Effector memory CD8-positive, alpha-beta T cell (primary cell): ENCODE results near the gene SAMD8.
"Not testable (repeated sequence)": the region's sequence is repeated elsewhere in the genome, so short reads cannot be mapped to it uniquely, and the experiment has no call there.

Experiments used
- ATAC-seq: fragments of 150-1000 bp; cut with Tn5 transposase; replicated peaks from 2 replicates; pipeline ENCODE4 v1.10.0; 2021; ENCODE audit warnings: mild to moderate bottlenecking, moderate library complexity
- DNase-seq, 3 experiments: peaks; one replicate each; pipeline ENCODE4 v3.0.0; 2021
- H3K27ac Mint-ChIP-seq, 2 donors: one replicate each; pipeline ENCODE4 v1.8.0; 2022; ENCODE audit warnings: mild to moderate bottlenecking in 2 of 2, mixed read lengths in 2 of 2, moderate library complexity in 2 of 2
- H3K27me3 Mint-ChIP-seq, 2 donors: one replicate each; pipeline ENCODE4 v1.8.0; 2022; ENCODE audit warnings: mixed read lengths in 2 of 2
- H3K36me3 Mint-ChIP-seq: one replicate; pipeline ENCODE4 v1.8.0; 2022; ENCODE audit warnings: mild to moderate bottlenecking, moderate library complexity, mixed read lengths; ENCODE audit not compliant: insufficient read depth
- H3K4me1 Mint-ChIP-seq, 2 donors: one replicate each; pipeline ENCODE4 v1.8.0; 2022; ENCODE audit warnings: low read depth in 2 of 2, mixed read lengths in 2 of 2
- H3K4me3 Mint-ChIP-seq, 2 donors: one replicate each; pipeline ENCODE4 v1.8.0; 2022; ENCODE audit warnings: mild to moderate bottlenecking in 2 of 2, mixed read lengths in 2 of 2, moderate library complexity in 2 of 2
- H3K9me3 Mint-ChIP-seq, 2 donors: one replicate each; pipeline ENCODE4 v1.8.0; 2022; ENCODE audit warnings: mixed read lengths in 2 of 2

Gene SAMD8

GRCh38 chr10:75189266-75190096 is 78.0 kb downstream of the SAMD8 start:
- no peak overlapping the region for H3K4me3 Mint-ChIP-seq
- H3K36me3 Mint-ChIP-seq: no peaks in the 10 kb centered on the region
- ATAC-seq (no peak), DNase-seq (no peak)
- peaks cover 3 to 6% of the 10 kb centered on the region in 2 donors for H3K4me1 Mint-ChIP-seq
- no peaks in the 10 kb centered on the region for H3K27me3 Mint-ChIP-seq
- peak overlapping the region in 1 of 2 donors; percentile 55 for H3K27ac Mint-ChIP-seq
- no peaks in the 10 kb centered on the region for H3K9me3 Mint-ChIP-seq

- no peaks in the 10 kb centered on the region for H3K9me3 Mint-ChIP-seq
- no peak overlapping the region for H3K27ac Mint-ChIP-seq
- no peak overlapping the region for H3K4me3 Mint-ChIP-seq
- H3K4me1 Mint-ChIP-seq: peaks cover 3 to 6% of the 10 kb centered on the region in 2 donors
- no peaks in the 10 kb centered on the region for H3K27me3 Mint-ChIP-seq
- ATAC-seq (no peak), DNase-seq (no peak)
- no peaks in the 10 kb centered on the region for H3K36me3 Mint-ChIP-seq
Observed at GRCh38 chr10:75191821-75192568, 80.5 kb downstream of the SAMD8 start.

GRCh38 chr10:75194625-75195024 is 83.2 kb downstream of the SAMD8 start:
- not testable (repeated sequence) for H3K27ac Mint-ChIP-seq, H3K4me3 Mint-ChIP-seq, DNase-seq, H3K9me3 Mint-ChIP-seq, H3K27me3 Mint-ChIP-seq, H3K4me1 Mint-ChIP-seq, H3K36me3 Mint-ChIP-seq, ATAC-seq

GRCh38 chr10:75195035-75195763 is 83.7 kb downstream of the SAMD8 start:
- no peak for ATAC-seq
- H3K27me3 Mint-ChIP-seq: no peaks in the 10 kb centered on the region

GRCh38 chr10:75197066-75197465 is 85.6 kb downstream of the SAMD8 start:
- Mint-ChIP-seq H3K9me3 (no peaks in the 10 kb centered on the region), H3K4me1 (no peaks in the 10 kb centered on the region), H3K27me3 (no peaks in the 10 kb centered on the region), H3K36me3 (no peaks in the 10 kb centered on the region), H3K4me3 (no peak overlapping the region), H3K27ac (no peak overlapping the region)
- ATAC-seq (no peak), DNase-seq (no peak)

More at GRCh38 chr10:75195035-75195763, 83.7 kb downstream of the SAMD8 start:
- H3K27ac Mint-ChIP-seq: no peak overlapping the region
- no peaks in the 10 kb centered on the region for H3K4me1 Mint-ChIP-seq
- H3K9me3 Mint-ChIP-seq: no peaks in the 10 kb centered on the region
- no peaks in the 10 kb centered on the region for H3K36me3 Mint-ChIP-seq
- no peak for DNase-seq
- no peak overlapping the region for H3K4me3 Mint-ChIP-seq

- H3K4me3 Mint-ChIP-seq: no peak overlapping the region
- H3K36me3 Mint-ChIP-seq: no peaks in the 10 kb centered on the region
- ATAC-seq (no peak), DNase-seq (no peak)
- no peaks in the 10 kb centered on the region for H3K27me3 Mint-ChIP-seq
- no peaks in the 10 kb centered on the region for H3K4me1 Mint-ChIP-seq
- H3K27ac Mint-ChIP-seq: no peak overlapping the region
- H3K9me3 Mint-ChIP-seq: no peaks in the 10 kb centered on the region
Observed at GRCh38 chr10:75197906-75198305, 86.5 kb downstream of the SAMD8 start.

- DNase-seq, H3K4me1 Mint-ChIP-seq, H3K9me3 Mint-ChIP-seq, H3K27ac Mint-ChIP-seq, ATAC-seq, H3K27me3 Mint-ChIP-seq, H3K4me3 Mint-ChIP-seq, H3K36me3 Mint-ChIP-seq: not testable (repeated sequence)
Observed at GRCh38 chr10:75199949-75200348, 88.5 kb downstream of the SAMD8 start.

- no peak overlapping the region for H3K4me3 Mint-ChIP-seq
- DNase-seq (no peak), ATAC-seq (no peak)
- H3K4me1 Mint-ChIP-seq: no peaks in the 10 kb centered on the region
- H3K27ac Mint-ChIP-seq: no peak overlapping the region
- H3K27me3 Mint-ChIP-seq: no peaks in the 10 kb centered on the region
- no peaks in the 10 kb centered on the region for H3K36me3 Mint-ChIP-seq
- no peaks in the 10 kb centered on the region for H3K9me3 Mint-ChIP-seq
Observed at GRCh38 chr10:75201793-75202307, 90.4 kb downstream of the SAMD8 start.

- no peak for ATAC-seq
- no peaks in the 10 kb centered on the region for H3K4me1 Mint-ChIP-seq
- H3K4me3 Mint-ChIP-seq: no peak overlapping the region
- H3K27ac Mint-ChIP-seq: no peak overlapping the region
- no peak for DNase-seq
- no peaks in the 10 kb centered on the region for H3K9me3 Mint-ChIP-seq
- no peaks in the 10 kb centered on the region for H3K27me3 Mint-ChIP-seq
- H3K36me3 Mint-ChIP-seq: no peaks in the 10 kb centered on the region
Observed at GRCh38 chr10:75202321-75203045, 91.0 kb downstream of the SAMD8 start.

GRCh38 chr10:75203046-75203620 is 91.7 kb downstream of the SAMD8 start:
- not testable (repeated sequence) for H3K27ac Mint-ChIP-seq

GRCh38 chr10:75203724-75204123 is 92.3 kb downstream of the SAMD8 start:
- H3K4me3 Mint-ChIP-seq: no peak overlapping the region
- H3K9me3 Mint-ChIP-seq: no peaks in the 10 kb centered on the region
- no peaks in the 10 kb centered on the region for H3K36me3 Mint-ChIP-seq
- DNase-seq: no peak
- ATAC-seq: no peak
- H3K27me3 Mint-ChIP-seq: no peaks in the 10 kb centered on the region
- no peaks in the 10 kb centered on the region for H3K4me1 Mint-ChIP-seq
- H3K27ac Mint-ChIP-seq: no peak overlapping the region

More at GRCh38 chr10:75203046-75203620, 91.7 kb downstream of the SAMD8 start:
- H3K4me3 Mint-ChIP-seq, DNase-seq, H3K9me3 Mint-ChIP-seq, H3K27me3 Mint-ChIP-seq, ATAC-seq, H3K36me3 Mint-ChIP-seq, H3K4me1 Mint-ChIP-seq: not testable (repeated sequence)

GRCh38 chr10:75205908-75206307 is 94.5 kb downstream of the SAMD8 start:
- H3K4me3 Mint-ChIP-seq: no peak overlapping the region
- ATAC-seq (no peak), DNase-seq (no peak)
- peaks cover 11% of the 10 kb centered on the region for H3K36me3 Mint-ChIP-seq
- H3K27me3 Mint-ChIP-seq: no peaks in the 10 kb centered on the region
- peaks cover 0 to 6% of the 10 kb centered on the region in 2 donors for H3K4me1 Mint-ChIP-seq
- no peak overlapping the region for H3K27ac Mint-ChIP-seq
- no peaks in the 10 kb centered on the region for H3K9me3 Mint-ChIP-seq
